ENCODE data around the gene WNK3. TPM values are rescaled to one million over a fixed set of nuclear protein-coding genes. Genes with fewer than 3 reads are reported as not detected.

WNK3 gene
- total and polyA plus RNA-seq, 2 of the 13 experiments (the other 11 are each of a cell fraction or from before 2014, with no cell fraction given) = 0.12 to 0.62 TPM

DNA sequence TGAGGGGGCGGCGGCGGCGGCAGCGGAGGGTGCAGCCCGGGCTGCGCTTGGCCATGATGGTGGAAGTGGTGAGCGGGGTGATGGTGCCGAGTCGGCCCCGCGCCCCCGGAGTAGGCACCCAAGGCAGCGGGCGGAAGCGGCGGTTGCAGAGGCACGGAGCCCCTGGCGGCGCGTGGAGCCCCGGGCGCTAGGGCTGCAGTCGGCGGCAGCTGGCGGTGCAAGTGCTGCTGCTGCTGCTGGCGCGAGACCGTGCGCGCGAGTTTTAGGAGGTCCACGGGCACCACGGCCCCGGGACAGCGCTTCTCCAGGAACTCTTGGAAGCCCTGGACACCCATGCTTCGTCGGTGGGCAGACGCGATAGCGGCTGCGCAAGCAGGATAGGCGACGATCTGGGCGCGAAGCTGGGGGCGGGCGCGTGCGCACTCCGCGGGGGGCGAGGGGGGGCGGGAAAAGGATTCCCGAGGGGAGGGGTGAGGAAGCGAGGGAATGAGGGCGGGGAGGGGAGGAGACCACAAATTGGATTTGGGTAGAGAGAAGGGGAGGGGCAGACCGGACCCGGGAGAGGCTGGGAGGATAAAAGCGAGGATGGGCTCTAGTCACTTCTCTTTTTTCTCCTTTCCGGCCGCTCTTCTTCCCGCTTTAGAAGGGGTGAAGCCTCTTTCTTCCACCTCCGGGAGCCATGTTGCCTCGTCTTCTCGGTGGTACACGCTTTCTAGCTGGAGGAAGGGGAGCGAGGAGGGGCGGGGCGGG, 174.8 kb downstream of the WNK3 start, which contains the start of gene FAM120C (continued):
- TF ChIP-seq TFDP1 (CRISPR knock-in tag; IDR thresholded peaks at IDR 0.05; ENCODE audit: borderline replicate concordance) (peak; percentile 43; the same call in 1 of the 2 replicates), ZFY (CRISPR knock-in tag; IDR thresholded peaks at IDR 0.05) (peak; percentile 10; the same call in 1 of the 2 replicates), THRA (CRISPR knock-in tag; IDR thresholded peaks at IDR 0.05; ENCODE audit: borderline replicate concordance) (no peak), GATAD1 (CRISPR knock-in tag; IDR thresholded peaks at IDR 0.05) (no peak), NCOA2 (CRISPR knock-in tag; IDR thresholded peaks at IDR 0.05) (no peak), ISL2 (CRISPR knock-in tag; IDR thresholded peaks at IDR 0.05) (no peak), SALL1 (CRISPR knock-in tag; IDR thresholded peaks at IDR 0.05) (no peak; the same call in 1 of the 2 replicates), U2AF2 (IDR thresholded peaks at IDR 0.05; ENCODE audit: low read depth, low read length) (no peak), DPF2 (CRISPR knock-in tag; IDR thresholded peaks at IDR 0.05; ENCODE audit: borderline replicate concordance, low read depth) (no peak), YY1 (IDR thresholded peaks at IDR 0.05; ENCODE audit: insufficient read depth, insufficient replicate concordance, low read depth, low read length) (peak; percentile 46), ELF3 (CRISPR knock-in tag; IDR thresholded peaks at IDR 0.05) (no peak), ZNF136 (CRISPR knock-in tag; IDR thresholded peaks at IDR 0.05; ENCODE audit: low read depth) (no peak), ZNF556 (CRISPR knock-in tag; IDR thresholded peaks at IDR 0.05; ENCODE audit: borderline replicate concordance) (no peak), POLR2AphosphoS2 (IDR thresholded peaks at IDR 0.05; ENCODE audit: low read depth, low read length) (no peak), ZFP1 (CRISPR knock-in tag; IDR thresholded peaks at IDR 0.05) (no peak), ZZZ3 (CRISPR knock-in tag; IDR thresholded peaks at IDR 0.05; ENCODE audit: borderline replicate concordance) (no peak), KLF15 (CRISPR knock-in tag; IDR thresholded peaks at IDR 0.05; ENCODE audit: borderline replicate concordance) (no peak), SIX4 (CRISPR knock-in tag; IDR thresholded peaks at IDR 0.05) (no peak), NFE2L1 (CRISPR knock-in tag; IDR thresholded peaks at IDR 0.05; ENCODE audit: borderline replicate concordance) (no peak), GATA4 (IDR thresholded peaks at IDR 0.05; ENCODE audit: borderline replicate concordance, low read depth) (no peak), SPEN (CRISPR knock-in tag; IDR thresholded peaks at IDR 0.05; ENCODE audit: low read depth) (no peak), POLR2A (IDR thresholded peaks at IDR 0.05; ENCODE audit: insufficient read depth in 1 of 2, low read depth in 2 of 2, low read length in 2 of 2) (peak; percentile 50 to 73), MYNN (CRISPR knock-in tag; IDR thresholded peaks at IDR 0.05; ENCODE audit: low read depth) (no peak)
- TF ChIP-seq, protein P1, sequence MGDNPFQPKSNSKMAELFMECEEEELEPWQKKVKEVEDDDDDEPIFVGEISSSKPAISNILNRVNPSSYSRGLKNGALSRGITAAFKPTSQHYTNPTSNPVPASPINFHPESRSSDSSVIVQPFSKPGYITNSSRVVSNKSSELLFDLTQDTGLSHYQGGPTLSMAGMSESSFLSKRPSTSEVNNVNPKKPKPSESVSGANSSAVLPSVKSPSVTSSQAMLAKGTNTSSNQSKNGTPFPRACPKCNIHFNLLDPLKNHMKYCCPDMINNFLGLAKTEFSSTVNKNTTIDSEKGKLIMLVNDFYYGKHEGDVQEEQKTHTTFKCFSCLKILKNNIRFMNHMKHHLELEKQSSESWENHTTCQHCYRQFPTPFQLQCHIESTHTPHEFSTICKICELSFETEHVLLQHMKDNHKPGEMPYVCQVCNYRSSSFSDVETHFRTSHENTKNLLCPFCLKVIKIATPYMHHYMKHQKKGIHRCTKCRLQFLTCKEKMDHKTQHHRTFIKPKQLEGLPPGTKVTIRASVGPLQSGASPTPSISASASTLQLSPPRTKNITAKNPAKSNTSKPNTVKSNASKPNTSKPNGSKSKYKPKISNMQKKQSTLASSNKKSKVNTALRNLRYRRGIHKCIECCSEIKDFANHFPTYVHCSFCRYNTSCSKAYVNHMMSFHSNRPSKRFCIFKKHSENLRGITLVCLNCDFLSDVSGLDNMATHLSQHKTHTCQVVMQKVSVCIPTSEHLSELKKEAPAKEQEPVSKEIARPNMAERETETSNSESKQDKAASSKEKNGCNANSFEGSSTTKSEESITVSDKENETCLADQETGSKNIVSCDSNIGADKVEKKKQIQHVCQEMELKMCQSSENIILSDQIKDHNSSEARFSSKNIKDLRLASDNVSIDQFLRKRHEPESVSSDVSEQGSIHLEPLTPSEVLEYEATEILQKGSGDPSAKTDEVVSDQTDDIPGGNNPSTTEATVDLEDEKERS (CRISPR knock-in tag; IDR thresholded peaks at IDR 0.05) = no peak
- TF ChIP-seq, protein P2, sequence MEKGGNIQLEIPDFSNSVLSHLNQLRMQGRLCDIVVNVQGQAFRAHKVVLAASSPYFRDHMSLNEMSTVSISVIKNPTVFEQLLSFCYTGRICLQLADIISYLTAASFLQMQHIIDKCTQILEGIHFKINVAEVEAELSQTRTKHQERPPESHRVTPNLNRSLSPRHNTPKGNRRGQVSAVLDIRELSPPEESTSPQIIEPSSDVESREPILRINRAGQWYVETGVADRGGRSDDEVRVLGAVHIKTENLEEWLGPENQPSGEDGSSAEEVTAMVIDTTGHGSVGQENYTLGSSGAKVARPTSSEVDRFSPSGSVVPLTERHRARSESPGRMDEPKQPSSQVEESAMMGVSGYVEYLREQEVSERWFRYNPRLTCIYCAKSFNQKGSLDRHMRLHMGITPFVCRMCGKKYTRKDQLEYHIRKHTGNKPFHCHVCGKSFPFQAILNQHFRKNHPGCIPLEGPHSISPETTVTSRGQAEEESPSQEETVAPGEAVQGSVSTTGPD (CRISPR knock-in tag; IDR thresholded peaks at IDR 0.05) = no peak
